Stimulated activated CD4-positive, alpha-beta T cell treated with anti-CD3 and anti-CD28 coated beads, Interleukin-15, amount 100 ng/mL, for 24 hours (primary cell): ENCODE measurements around the gene ABHD16A.
A peak's percentile ranks its signal among the peaks of the same experiment; 100 is the strongest.

ENCODE experiments used
- DNase-seq: peaks from one replicate; pipeline ENCODE4 v3.0.0-alpha.2; 2020

The ABHD16A gene

DNA sequence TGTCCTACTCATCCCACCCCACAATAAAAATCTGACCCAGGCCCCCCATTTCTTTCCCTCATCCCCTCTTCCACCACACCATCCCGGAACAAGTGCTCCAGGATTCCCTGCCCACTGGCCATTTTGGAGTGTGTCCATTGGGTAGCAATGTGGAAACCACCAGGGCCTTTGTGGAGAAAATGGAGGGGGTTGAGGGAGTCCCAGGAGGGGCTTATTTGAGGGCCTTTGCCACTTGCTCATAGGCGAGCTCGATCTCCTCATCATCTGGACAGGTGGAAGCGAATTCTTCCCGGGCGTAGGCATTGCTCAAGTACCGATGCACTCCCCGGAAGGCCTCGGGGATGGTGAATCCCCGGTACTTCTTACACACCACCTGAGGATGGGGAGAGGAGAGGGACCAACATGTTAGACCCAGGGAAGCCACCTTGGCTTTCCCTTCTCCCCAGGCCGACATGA, 27.5 kb upstream of the ABHD16A start:
- no peak for DNase-seq

DNA sequence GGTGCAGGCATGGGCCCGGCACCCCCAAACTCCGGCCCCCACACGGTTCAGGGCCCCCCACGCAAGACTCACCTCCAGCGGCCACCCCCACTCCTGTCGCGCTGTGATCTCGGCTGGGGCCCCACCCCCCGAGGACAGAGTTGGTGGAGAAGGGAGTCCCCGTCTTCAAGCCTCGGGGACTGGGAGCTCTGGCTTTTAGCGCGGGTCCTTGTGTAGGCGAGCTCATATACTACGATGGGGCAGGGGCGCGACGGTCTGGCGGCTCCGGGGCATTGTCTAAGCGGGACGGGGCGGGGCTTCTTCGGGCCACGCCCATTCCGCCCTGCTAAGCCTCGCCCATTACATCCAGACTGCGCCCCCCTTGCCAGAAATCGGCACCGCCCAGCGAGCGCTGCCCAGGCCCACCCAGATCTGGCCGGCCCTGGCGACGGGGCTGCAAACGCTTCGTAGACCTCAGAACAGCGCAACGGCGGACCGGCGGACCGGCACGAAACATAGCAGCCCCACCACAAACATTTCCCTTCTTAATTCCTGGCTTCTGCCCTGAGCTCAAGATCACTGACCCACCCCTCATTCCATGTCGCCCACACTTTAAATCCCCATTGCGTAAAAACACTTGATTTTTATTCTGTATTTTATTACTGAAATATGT, 27.0 kb upstream of the ABHD16A start:
- DNase-seq = peak; percentile 74

DNA sequence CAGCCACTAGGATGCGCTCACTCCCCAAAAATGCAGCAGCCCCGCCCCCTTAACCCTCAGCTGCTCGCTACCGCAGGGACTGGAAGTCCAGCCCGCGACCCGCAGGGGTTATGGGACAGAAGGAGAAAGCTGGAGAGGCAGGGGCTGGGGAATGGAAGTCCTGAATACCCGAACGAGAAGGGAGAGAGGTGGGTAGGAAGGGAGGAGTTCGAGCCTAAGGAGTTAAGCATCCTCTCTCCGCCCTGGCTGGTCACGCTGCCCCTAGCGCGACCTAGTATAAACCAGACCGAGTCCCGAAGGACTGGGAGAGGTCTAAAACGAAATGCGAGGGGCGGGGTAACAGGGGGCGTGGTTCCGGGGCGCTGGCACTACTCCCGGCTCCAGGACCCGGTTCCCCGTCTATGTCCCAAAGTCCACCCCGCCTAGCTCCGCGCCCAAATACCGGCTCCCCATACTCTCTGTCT, 26.4 kb upstream of the ABHD16A start:
- peak; percentile 87 for DNase-seq

DNA sequence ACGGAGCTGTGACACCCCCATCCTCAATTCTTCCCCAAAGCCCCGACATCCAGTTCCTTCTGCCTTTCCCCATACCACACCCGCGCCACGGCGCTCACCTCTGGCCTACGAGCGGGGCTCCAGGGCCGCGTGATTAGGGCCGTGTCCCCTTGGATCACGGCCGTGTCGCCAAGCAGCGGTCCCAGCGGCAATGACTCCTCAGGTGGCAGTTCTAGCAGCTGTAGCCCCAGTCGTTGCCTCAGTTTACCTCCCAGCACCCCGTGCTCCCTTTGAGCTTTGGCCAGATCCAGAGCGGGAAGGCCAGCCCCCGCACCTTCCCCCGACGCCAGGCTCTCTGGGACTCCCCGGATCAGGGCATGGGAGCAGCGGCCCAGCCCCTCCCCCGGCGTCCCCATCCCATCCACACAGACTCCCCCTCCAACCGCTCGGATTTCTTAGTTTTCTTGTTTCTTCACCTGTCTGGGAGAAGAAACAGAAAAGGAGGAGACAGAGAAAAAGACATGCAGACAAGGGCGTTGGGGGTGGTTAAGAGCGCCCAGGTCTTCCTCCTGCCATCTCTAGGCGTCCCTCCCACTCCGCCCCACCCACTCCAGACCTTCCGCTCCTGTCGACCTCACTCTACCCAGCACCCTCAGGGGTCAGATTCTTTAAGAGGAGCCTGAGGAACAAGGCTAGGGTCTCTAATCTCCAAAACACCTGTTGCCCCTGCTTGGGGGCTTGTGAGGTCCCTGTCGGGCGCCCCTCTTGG, 25.8 kb upstream of the ABHD16A start, which contains the start of gene DDAH2:
DDAH2 (minus strand) TSS at position 533 of the 748 bp plus-strand sequence; CDS start at position 395, 138 bp downstream.
- DNase-seq = no peak

DNA sequence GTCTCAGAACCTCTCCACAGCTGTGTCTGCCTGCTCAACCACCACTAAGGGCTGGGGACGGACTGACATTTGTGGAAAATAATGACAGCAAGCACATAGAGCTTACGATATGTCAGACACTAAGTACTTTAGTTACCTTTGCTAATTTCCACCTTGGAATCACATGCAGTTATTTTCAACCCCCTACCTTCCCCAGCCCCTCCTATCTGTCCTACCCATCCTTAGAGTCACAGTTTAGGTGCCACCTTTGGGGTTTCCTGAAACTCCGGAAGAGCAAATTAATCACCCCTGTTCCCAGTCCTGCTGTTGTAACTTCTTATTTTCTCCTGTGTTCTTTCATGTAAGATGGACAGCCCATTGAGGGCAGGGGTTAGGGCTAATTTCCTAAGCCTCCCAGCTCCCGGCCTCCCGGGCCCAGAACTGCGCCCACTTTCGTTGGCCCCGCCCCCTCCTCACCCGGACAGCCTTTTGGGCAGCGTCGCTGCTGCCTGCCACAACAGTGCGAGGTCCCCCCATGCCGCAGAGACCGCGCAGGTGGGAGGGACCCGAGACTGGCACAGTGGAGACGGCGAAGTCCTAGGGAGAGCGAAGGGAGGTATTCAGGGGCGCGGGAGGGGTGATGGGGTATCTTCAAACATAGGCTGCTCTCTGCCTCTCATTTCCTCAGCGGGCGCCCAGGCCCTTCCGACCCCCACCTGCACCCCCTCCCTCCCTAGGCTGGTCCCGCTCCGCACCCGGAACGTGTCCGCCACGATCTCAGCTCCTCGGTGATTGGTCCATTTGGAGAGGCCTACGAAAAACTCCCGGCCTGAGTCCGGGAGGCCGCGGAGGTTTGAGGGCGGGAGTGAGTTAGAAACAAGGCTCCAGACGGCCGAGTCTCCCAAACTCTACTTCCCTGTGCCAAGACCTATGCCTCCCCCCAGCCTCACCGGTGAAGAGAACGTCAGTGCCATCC, 24.9 kb upstream of the ABHD16A start:
- DNase-seq = no peak

DNA sequence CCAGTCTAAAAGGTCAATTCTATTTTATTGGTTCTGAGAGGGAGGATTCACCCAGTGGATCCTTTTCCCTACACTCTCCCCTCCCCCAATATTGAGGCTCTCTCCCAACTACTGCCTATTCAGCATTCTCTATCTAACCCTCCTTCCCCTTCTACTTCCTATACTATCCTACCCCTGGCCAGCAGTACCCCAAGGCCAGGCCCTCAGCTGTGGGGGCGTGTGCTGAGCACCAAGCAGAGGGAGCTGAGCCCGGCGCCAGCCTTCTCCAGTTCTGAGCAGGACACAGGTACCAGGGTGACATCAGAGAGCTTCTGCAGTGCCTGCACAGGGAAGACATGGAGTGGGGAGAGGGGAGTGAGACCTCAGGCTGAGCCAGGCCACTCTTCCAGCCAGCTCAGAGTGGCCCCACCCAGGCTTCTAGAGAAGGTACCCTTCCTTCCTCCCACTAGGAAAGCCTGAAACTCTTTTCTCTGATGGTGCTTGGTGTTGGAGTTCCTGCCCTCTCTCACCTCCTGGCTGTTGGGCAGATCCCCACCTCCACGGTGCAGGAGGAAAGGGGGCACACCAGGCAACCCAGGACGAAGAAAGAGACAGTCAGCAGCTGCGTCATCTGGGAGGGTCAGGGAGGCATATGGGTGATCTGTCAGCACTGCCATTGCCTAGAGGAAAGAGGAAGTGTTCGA, 24.1 kb upstream of the ABHD16A start:
- DNase-seq = peak; percentile 27

DNA sequence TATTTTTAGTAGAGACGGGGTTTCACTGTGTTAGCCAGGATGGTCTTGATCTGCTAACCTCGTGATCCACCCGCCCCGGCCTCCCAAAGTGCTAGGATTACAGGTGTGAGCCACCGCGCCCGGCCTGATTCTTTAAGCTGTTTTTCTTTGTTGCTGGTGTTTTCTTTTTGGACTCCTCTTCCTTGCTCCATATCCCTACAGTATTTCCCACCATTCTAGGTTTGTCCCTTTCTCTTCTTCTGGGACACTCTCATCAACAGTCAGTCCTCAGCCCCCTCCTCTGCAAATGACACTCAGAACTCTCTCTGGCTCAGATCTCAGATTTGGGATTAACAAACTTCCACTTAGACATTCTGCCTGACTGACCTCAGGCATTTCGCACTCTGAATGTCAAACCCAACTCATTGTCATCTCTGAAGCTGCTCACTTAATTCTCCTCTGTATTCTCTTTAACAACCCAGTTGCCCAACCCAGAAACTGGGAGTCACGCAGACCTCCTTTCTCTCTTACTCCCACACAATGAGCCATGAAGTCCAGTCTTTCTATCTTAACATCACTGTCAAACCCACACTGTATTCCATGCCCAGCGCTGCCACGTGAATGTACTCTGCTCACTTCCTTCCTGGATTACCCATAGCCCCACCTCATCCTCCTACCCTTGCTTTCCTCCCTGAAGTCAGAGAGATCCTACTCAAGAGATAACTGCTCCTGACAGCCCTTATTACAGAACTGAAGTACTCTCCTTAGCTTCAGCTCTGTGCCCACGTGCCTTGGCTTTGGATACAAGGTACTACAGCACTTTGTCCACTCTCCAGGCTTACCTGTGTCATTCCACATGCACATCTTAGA, 22.6 kb upstream of the ABHD16A start:
- DNase-seq = no peak

DNA sequence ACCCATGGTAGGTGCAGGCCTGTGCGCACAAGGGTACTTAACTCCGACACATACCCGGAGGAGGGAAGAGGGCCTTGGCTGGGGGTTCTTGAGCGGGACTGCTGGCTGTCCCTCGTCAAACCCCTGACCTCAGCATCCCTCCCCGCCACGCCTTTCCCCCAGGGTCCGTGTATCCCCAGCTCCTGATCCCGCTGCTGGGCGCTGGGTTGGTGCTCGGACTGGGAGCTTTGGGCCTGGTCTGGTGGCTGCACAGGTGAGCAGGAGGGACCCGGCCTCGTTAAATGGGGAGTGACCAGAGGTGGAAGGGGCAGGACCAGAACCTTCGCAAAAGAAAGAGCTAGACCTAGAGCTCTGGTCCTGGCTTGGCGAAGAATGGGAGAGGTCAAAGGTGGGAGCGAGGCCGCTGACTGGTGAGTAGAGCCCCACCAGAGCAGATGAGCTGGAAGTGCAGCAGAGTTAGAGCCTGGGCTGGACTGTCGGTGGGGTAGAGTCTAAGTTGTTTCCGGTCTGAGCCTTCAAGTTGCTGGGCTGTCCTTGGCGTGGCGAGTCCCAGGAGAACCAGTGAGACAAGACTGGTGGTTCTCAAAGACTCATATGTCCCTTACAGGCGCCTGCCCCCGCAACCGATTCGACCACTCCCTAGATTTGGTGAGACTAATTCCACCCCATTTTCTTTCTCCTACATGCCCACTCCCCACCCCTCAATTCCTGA, 21.0 kb upstream of the ABHD16A start:
- DNase-seq = no peak

DNA sequence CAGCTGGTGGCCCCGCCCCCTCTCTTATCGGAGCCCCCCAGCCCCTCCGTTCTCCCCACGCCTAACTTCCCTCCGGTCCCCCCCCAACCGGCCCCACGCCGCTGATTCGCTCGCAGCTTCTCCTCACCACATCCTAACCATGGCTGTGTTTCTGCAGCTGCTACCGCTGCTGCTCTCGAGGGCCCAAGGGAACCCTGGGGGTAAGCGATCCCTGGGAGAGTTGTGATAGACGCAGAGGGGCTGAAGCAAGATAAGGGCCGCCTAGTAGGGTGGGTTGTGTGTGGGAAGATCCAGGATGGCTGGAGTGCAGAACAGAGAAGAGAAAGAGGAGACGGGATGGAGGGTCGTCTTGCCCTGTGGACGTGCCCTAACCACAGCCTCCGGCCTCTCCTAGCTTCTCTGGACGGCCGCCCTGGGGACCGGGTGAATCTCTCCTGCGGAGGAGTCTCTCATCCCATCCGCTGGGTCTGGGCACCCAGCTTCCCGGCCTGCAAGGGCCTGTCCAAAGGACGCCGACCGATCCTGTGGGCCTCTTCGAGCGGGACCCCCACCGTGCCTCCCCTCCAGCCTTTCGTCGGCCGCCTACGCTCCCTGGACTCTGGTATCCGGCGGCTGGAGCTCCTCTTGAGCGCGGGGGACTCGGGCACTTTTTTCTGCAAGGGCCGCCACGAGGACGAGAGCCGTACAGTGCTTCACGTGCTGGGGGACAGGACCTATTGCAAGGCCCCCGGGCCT, 20.3 kb upstream of the ABHD16A start, which contains the start of gene MPIG6B:
MPIG6B (plus strand) TSS at position 129 of the 735 bp plus-strand sequence; CDS start at position 140, 11 bp downstream.
- DNase-seq = no peak

DNA sequence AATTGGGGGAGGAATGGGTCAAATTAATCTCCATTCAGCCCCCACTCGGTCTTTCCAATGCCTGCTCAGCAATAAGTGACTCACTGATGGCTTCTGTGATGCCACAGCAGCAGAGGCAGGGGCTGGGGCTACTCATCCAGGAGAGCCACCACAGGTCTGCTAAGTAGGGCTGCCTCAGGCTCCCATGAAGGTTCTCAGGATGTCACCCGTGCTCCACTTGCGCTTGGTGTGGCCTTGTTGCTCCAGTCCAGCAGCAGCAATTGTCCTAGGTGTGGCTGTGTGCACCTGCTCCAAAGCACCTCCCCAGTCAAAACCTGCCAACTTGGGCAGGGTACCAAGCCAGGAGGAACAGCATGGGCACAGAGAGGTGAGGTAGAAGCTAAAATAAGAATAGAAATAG, 19.0 kb upstream of the ABHD16A start:
- no peak for DNase-seq

DNA sequence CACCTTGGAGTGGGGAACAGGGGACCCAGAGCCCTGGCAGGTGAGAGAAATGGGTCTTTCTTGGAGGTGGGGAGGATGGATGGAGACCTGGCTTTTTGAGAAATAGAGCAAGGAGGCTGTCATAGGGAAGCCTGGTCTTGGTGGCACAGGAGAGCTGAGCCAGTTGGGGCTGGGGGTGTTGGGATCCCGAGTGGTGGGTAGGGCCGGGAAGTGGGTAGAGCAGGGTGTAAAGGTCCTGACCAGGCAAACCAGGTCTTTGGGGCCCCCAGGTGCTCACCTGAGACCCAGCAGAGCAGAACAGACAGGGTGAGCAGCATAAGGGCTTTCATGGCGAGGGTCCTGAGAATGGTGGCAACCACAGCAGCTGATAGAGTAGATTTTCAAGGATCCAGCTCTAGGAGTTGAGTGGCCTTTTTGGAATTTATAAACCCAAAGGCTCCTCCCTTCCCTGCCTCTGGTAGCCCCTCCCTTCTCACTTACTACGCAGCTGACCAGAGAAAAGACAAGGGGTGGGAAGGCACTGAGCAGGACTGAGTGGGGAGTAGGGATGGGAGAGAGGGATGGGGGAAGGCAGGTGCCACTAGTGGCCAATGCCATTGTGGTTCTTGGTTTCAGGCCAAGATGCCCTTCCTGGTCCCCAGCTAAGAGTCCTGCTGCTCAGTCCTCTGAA, 18.4 kb upstream of the ABHD16A start, which contains the start of gene LY6G6C:
LY6G6C (minus strand) TSS at position 396 of the 670 bp plus-strand sequence; CDS start at position 329, 67 bp downstream.
- no peak for DNase-seq

DNA sequence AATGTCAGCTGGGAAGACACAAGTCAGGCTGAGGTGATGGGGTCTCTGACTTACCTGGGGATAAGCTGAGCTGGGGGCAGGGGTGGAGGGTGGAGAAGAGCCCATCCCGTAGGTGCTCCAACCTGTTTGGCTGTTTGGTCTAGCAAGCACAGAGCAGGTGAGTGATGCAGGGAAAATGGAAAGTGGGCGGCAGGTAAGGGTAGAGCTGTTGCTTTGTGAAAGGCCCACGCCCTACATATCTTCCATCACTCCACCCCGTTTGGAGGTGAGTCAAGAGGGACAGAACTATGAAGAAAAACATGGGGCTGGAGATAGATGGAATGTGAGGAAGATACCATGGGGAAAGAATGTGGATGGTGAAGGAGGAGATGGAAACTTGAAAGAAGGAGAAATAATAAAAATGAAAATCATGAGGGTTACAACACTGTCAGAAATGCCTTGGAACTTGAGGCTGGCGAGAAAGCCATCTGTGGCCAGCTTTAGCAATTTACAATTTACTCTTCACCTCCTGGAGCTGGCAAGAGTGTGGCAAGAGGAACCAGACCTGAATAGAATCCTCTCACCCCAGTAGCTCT, 17.2 kb upstream of the ABHD16A start:
- DNase-seq = no peak

DNA sequence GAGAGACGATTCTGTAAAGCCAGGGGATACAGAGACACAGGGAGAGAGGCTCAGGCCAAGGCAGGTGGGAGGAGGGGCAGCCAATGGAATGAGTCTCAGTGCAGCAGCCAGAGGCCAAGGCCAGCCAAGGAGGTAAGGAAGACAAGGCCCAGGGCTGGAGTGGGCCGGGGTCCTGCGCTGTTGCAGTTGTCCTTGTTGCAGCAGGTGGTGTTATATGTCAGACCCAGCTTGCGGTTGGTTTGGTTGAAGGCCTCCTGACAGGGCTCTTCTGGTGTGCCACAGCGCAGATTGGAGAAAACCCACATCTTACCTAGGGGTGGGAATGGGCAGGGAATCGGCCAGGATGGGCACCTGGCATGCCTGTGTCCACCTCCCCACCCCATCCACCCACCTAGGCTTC, 15.9 kb upstream of the ABHD16A start:
- no peak for DNase-seq

DNA sequence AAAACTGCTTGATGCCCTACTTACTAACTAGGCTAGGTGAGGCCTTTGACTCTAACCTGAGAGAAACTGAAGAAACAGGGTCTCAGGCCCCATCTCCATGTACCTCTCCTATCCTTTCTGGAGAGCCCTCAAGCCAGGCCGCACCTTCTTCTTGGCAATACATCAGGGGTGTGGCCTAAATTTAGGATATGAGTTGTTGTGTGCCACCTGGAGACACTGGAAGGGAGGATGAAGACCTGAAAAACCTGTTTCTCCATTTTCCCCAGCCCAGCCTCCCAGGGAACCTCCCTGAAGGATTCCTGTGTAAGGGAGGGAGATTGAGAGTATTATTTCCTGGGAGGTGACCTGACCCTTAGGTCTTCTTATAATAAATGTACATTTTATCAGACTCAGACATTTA, 15.1 kb upstream of the ABHD16A start:
- no peak for DNase-seq

DNA sequence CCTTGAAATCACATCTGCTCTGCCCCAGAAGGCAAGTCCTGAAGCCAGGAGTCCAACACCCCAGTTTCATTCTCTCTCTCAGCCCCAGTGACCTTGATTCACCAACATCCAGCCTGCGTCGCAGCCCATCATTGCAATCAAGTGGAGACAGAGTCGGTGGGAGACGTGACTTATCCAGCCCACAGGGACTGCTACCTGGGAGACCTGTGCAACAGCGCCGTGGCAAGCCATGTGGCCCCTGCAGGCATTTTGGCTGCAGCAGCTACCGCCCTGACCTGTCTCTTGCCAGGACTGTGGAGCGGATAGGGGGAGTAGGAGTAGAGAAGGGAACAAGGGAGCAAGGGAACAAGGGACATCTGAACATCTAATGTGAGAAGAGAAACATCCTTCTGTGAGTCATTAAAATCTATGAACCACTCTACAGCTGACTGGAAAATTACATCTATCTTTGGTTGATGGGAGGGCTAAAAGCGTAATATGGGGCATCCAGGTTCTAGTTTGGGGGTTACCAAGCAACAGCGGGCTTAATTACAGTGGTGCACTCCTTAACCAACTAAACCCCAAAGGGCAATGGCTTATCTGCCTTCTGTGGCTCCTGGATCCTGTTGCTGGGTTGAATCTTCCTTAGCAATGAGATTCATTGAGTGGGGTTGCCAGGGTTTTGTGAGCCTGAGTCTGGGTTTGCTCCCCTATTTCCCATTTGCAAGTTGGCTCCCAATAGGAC, 14.5 kb upstream of the ABHD16A start:
- no peak for DNase-seq

DNA sequence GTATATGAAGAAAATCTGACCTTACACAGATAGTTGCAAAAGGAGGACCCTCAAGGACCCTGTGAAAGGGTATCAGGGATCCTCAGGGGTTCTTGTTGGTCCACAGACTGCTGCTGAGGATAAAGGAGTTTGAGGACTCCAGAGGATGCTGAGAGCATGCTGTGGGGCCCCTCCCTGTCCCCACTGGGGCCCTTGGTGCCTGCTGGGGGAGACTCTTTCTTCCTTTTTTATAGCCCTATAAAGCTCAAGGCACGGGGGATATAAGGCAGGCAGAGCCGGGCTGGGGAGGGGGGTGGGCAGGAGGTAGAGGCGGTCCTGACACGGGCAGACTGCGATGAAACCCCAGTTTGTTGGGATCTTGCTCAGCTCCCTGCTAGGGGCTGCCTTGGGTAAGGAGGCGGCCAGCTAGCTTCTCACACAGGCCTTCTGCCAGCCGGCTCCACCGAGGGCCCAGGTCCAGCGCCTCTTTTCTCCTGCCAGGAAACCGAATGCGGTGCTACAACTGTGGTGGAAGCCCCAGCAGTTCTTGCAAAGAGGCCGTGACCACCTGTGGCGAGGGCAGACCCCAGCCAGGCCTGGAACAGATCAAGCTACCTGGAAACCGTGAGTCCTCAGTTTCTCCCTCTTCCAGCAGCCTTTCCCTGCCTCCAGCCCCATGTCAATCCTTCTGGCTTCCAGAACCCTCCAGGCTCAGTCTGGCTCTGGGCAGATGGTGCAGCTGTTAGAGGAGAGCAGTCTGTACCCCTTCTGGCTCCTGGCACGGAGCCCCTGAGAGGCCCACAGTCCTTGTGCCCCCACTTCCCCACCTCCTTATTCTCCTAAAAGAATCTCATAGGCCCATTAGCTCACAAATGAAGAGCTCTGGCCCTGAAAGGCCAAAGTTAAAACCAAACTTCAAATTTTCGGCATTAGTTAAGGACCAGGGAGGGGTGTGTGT, 12.2 kb upstream of the ABHD16A start, which contains the start of gene LY6G6D:
LY6G6D (plus strand) TSS at position 327 of the 937 bp plus-strand sequence; CDS start at position 335, 8 bp downstream.
- DNase-seq = no peak
